CD4-positive, alpha-beta T cell (primary cell): ENCODE data around the gene ACSS2. TPM values are rescaled to one million over a fixed set of nuclear protein-coding genes. Genes with fewer than 3 reads are reported as not detected.
"Not testable (repeated sequence)": the region's sequence is repeated elsewhere in the genome, so short reads cannot be mapped to it uniquely, and the experiment has no call there.

Experiments
- ATAC-seq: fragments of 200-7000 bp; cut with Tn5 transposase; one replicate; pipeline ENCODE4 v1.10.0; 2022; ENCODE audit warnings: mild to moderate bottlenecking; ENCODE audit not compliant: poor library complexity
- CTCF ChIA-PET: fragments of 350-600 bp; sonication (Branson Sonifier 250); formaldehyde crosslinking; loops from one replicate; lab custom pipeline; 2021; ENCODE audit warnings: antibody characterized with exemption, inconsistent platforms; lab: Charles Lee
- POLR2A ChIA-PET: fragments of 350-600 bp; sonication (Branson Sonifier 250); formaldehyde crosslinking; loops from one replicate; lab custom pipeline; 2021; ENCODE audit warnings: antibody characterized with exemption, inconsistent platforms; lab: Charles Lee
- DNase-seq, 14 experiments: peaks; one replicate each; pipeline ENCODE4 v3.0.0-alpha.2; 2013 to 2020; ENCODE audit warnings: mixed read lengths in 2 of 14
- H3K27ac ChIP-seq, 2 donors: one replicate each; pipeline versions ENCODE4 v1.5.1 to v1.7.0; 2013; ENCODE audit warnings: low read length in 2 of 2, low read depth in 1 of 2, mild to moderate bottlenecking in 1 of 2
- H3K27me3 ChIP-seq, 2 experiments: 1 replicate in 1 of 2; 2 replicates in 1 of 2; pipeline versions ENCODE4 v1.6.1 to v1.7.0; 2013; ENCODE audit warnings: low read length in 2 of 2, control low read depth in 1 of 2, mild to moderate bottlenecking in 1 of 2, moderate library complexity in 1 of 2; ENCODE audit not compliant: insufficient read depth in 2 of 2, control insufficient read depth in 1 of 2
- H3K36me3 ChIP-seq: one replicate; pipeline ENCODE4 v1.6.1; 2013; ENCODE audit warnings: low read length, control low read depth; ENCODE audit not compliant: insufficient read depth
- H3K4me1 ChIP-seq: one replicate; pipeline ENCODE4 v1.6.1; 2013; ENCODE audit warnings: low read length, control low read depth; ENCODE audit not compliant: insufficient read depth
- H3K4me3 ChIP-seq: one replicate; pipeline ENCODE4 v1.5.1; 2013; ENCODE audit warnings: mild to moderate bottlenecking, low read length, moderate library complexity
- H3K9me3 ChIP-seq, 2 experiments: 1 replicate in 1 of 2; 2 replicates in 1 of 2; pipeline versions ENCODE4 v1.6.1 to v1.7.0; 2013; ENCODE audit warnings: low read length in 2 of 2, mild to moderate bottlenecking in 2 of 2, control low read depth in 1 of 2, moderate library complexity in 1 of 2; ENCODE audit not compliant: control insufficient read depth in 1 of 2, insufficient read depth in 1 of 2
- H3K27ac Mint-ChIP-seq: one replicate; pipeline ENCODE4 v1.8.0; 2020; ENCODE audit warnings: mixed read lengths
- H3K27me3 Mint-ChIP-seq: one replicate; pipeline ENCODE4 v1.8.0; 2021; ENCODE audit warnings: mixed read lengths
- H3K36me3 Mint-ChIP-seq: one replicate; pipeline ENCODE4 v1.8.0; 2021; ENCODE audit warnings: low read depth, mixed read lengths
- H3K4me1 Mint-ChIP-seq: one replicate; pipeline ENCODE4 v1.8.0; 2021; ENCODE audit warnings: low read depth, mixed read lengths
- H3K4me3 Mint-ChIP-seq: one replicate; pipeline ENCODE4 v1.8.0; 2020; ENCODE audit warnings: mild to moderate bottlenecking, mixed read lengths
- H3K9me3 Mint-ChIP-seq: one replicate; pipeline ENCODE4 v1.8.0; 2020; ENCODE audit warnings: mixed read lengths
- intact Hi-C, 2 experiments: fragments of 100-400 bp; cut with DNase I in 1 of 2; cut with micrococcal nuclease in 1 of 2; formaldehyde crosslinking; loops; one replicate each; pipeline versions ENCODE4 v1.15.1 to v1.9.0; 2023 to 2025; cut with DNase I, micrococcal nuclease
- total RNA-seq, 174 experiments: library from RNA in 2 of 174; stranded (reverse) in 2 of 174; gene quantifications; one replicate each; pipeline ENCODE4 v1.2.3 and lab custom pipeline; 2021 to 2026
- TF ChIP-seq, protein P1 (sequence below): fragments of 200-600 bp; IDR thresholded peaks from one replicate; pipeline ENCODE4 v1.8.0; 2022; ENCODE audit warnings: antibody characterized with exemption, mild to moderate bottlenecking

The ACSS2 gene
- total RNA-seq, 2 experiments from 2014 or later: 15.6 to 18.8 TPM

DNA sequence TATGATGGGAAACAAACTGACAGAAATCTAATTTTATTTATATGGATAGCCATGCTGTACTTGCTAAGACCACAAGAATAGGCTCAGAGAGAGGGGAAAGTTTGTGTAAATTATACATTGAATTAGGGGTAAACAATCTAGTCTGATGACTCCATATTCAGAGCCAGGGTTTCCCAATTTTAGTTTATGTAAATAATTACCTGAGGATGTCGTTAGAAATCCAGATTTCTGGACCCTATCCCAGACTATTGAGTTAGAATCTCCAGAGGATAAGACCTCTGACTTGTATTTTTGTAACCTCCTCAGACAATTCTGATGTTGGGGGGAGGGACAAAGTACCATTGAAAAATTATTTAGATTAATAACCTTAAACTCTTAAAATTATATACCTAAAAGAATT lies 18.3 kb downstream of the ACSS2 start:
- no peak overlapping the region for H3K4me3 Mint-ChIP-seq
- H3K27me3 Mint-ChIP-seq: no peaks in the 10 kb centered on the region
- no peaks in the 10 kb centered on the region for H3K9me3 Mint-ChIP-seq
- DNase-seq (no peak), ATAC-seq (no peak)
- CTCF ChIA-PET: no interaction called here
- intact Hi-C loops: no loop called here
- Histone ChIP-seq H3K27ac (no peak overlapping the region), H3K4me3 (no peak overlapping the region), H3K27me3 (no peaks in the 10 kb centered on the region), H3K4me1 (peaks cover 8% of the 10 kb centered on the region), H3K36me3 (no peaks in the 10 kb centered on the region), H3K9me3 (no peaks in the 10 kb centered on the region)
- H3K36me3 Mint-ChIP-seq: no peaks in the 10 kb centered on the region
- no peak overlapping the region for H3K27ac Mint-ChIP-seq
- TF ChIP-seq, protein P1, sequence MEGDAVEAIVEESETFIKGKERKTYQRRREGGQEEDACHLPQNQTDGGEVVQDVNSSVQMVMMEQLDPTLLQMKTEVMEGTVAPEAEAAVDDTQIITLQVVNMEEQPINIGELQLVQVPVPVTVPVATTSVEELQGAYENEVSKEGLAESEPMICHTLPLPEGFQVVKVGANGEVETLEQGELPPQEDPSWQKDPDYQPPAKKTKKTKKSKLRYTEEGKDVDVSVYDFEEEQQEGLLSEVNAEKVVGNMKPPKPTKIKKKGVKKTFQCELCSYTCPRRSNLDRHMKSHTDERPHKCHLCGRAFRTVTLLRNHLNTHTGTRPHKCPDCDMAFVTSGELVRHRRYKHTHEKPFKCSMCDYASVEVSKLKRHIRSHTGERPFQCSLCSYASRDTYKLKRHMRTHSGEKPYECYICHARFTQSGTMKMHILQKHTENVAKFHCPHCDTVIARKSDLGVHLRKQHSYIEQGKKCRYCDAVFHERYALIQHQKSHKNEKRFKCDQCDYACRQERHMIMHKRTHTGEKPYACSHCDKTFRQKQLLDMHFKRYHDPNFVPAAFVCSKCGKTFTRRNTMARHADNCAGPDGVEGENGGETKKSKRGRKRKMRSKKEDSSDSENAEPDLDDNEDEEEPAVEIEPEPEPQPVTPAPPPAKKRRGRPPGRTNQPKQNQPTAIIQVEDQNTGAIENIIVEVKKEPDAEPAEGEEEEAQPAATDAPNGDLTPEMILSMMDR: no peak
- POLR2A ChIA-PET: no interaction called here
- peaks cover 33% of the 10 kb centered on the region for H3K4me1 Mint-ChIP-seq

DNA sequence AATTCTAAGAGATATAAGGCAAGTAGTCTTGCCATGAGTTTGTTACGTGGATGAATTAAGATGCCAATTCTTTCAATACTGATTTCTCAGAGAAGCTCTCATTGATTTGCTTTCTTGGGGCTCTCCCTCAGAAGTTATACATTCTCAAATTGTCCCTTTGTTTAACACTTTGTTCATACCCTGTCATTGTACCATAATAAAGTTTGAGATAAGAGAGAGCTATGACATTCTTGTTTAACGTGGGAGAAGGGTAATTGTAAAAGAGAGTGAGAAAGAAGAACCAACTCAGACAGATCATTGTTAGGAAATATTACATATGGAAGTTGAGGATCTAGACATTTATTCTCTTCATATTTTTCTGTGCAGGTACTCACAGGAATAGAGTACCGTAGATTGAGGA lies 19.1 kb downstream of the ACSS2 start:
- Mint-ChIP-seq H3K27ac (no peak overlapping the region), H3K4me1 (peaks cover 28% of the 10 kb centered on the region), H3K36me3 (no peaks in the 10 kb centered on the region), H3K27me3 (no peaks in the 10 kb centered on the region), H3K4me3 (no peak overlapping the region), H3K9me3 (no peaks in the 10 kb centered on the region)
- DNase-seq: no peak
- no peaks in the 10 kb centered on the region for H3K27me3 ChIP-seq
- no peaks in the 10 kb centered on the region for H3K9me3 ChIP-seq
- peaks cover 8% of the 10 kb centered on the region for H3K4me1 ChIP-seq
- ATAC-seq: no peak
- POLR2A ChIA-PET: no interaction called here
- intact Hi-C loops: no loop called here
- TF ChIP-seq, protein P1: no peak
- no peaks in the 10 kb centered on the region for H3K36me3 ChIP-seq
- CTCF ChIA-PET: no interaction called here
- H3K27ac ChIP-seq: no peak overlapping the region
- H3K4me3 ChIP-seq: no peak overlapping the region

DNA sequence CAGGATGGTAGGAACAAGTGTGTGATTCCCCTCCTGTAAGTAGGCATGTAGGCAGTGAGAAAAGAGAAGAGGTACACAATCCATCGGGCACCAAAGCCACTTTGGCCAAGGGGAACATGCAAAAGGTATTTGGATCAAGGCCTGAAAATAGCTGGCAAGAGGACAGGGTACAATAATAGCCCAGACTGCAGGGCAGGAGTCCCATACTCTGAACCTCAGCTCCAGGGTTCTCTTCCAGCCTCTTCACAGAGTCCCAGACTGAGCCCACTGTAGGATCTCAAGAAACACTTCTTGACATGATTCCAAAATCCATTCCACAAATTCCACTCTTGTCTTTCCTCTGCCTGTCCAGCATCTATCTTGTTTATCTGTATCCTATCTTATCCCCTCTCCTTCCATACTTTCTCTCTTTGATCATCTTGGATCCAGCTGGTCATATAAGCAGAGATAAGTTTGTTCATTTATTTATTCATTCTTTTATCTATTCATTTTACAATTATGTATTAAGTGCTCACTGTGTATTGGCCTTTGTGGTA lies 19.7 kb downstream of the ACSS2 start:
- Histone ChIP-seq H3K4me1 (peaks cover 8% of the 10 kb centered on the region), H3K36me3 (no peaks in the 10 kb centered on the region), H3K4me3 (no peak overlapping the region), H3K27me3 (no peaks in the 10 kb centered on the region), H3K9me3 (no peaks in the 10 kb centered on the region), H3K27ac (no peak overlapping the region)
- intact Hi-C loops: no loop called here
- Mint-ChIP-seq H3K4me1 (peaks cover 22% of the 10 kb centered on the region), H3K27me3 (no peaks in the 10 kb centered on the region), H3K36me3 (no peaks in the 10 kb centered on the region), H3K9me3 (no peaks in the 10 kb centered on the region), H3K4me3 (no peak overlapping the region), H3K27ac (no peak overlapping the region)
- no peak for ATAC-seq
- no peak for DNase-seq
- TF ChIP-seq, protein P1: no peak
- CTCF ChIA-PET: no interaction called here
- POLR2A ChIA-PET: no interaction called here

DNA sequence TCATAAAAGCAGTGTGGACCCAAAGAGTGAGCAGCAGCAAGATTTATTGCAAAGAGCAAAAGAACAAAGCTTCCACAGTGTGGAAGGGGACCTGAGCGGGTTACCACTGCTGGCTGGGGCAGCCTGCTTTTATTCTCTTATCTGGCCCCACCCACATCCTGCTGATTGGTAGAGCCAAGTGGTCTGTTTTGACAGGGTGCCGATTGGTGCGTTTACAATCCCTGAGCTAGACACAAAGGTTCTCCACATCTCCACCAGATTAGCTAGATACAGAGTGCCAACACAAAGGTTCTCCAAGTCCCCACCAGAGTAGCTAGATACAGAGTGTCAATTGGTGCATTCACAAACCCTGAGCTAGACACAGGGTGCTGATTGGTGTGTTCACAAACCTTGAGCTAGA lies 21.7 kb downstream of the ACSS2 start:
- H3K27me3 ChIP-seq, H3K36me3 ChIP-seq, DNase-seq, intact Hi-C loops, H3K9me3 Mint-ChIP-seq, H3K4me1 Mint-ChIP-seq, ATAC-seq, H3K4me3 Mint-ChIP-seq, H3K4me1 ChIP-seq, POLR2A ChIA-PET, H3K27ac ChIP-seq, H3K4me3 ChIP-seq, H3K27me3 Mint-ChIP-seq, CTCF ChIA-PET, H3K9me3 ChIP-seq, H3K27ac Mint-ChIP-seq, H3K36me3 Mint-ChIP-seq: not testable (repeated sequence)

DNA sequence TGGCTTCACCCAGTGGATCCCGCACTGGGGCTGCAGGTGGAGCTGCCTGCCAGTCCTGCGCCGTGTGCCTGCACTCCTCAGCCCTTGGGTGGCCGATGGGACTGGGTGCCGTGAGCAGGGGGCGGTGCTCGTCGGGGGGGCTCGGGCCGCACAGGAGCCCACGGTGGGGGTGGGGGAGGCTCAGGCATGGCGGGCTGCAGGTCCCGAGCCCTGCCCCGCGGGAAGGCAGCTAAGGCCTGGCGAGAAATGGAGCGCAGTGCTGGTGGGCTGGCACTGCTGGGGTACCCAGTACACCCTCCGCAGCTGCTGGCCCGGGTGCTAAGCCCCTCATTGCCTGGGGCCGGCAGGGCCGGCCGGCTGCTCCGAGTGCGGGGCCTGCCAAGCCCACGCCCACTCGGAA lies 22.3 kb downstream of the ACSS2 start:
- intact Hi-C loops, ATAC-seq, H3K27me3 Mint-ChIP-seq: not testable (repeated sequence)

More for the DNA sequence above, 22.3 kb downstream of the ACSS2 start:
- H3K36me3 Mint-ChIP-seq, H3K27ac Mint-ChIP-seq, H3K9me3 Mint-ChIP-seq, H3K9me3 ChIP-seq, H3K27ac ChIP-seq, H3K4me3 ChIP-seq, H3K36me3 ChIP-seq, CTCF ChIA-PET, H3K4me1 Mint-ChIP-seq, H3K4me1 ChIP-seq, H3K27me3 ChIP-seq, POLR2A ChIA-PET, H3K4me3 Mint-ChIP-seq, DNase-seq: not testable (repeated sequence)
